Body of pancreas (tissue), 4 donors: ENCODE measurements around the gene ADARB1. TPM values are rescaled to one million over a fixed set of nuclear protein-coding genes. Genes with fewer than 3 reads are reported as not detected.

Experiments
- ATAC-seq: fragments of 150-250 bp; one replicate; pipeline ENCODE4 v1.9.1; 2016
- DNase-seq, 4 donors: peaks; one replicate each; pipeline ENCODE4 v3.0.0-alpha.2; 2019
- H3K27ac ChIP-seq, 4 donors: fragments of 200-600 bp; sonication (generic); 1 replicate in 3 of 4; 2 replicates in 1 of 4; pipeline versions ENCODE4 v1.5.1 to v1.6.1; 2016 to 2019; ENCODE audit warnings: mild to moderate bottlenecking in 1 of 4, mixed read lengths in 1 of 4, moderate library complexity in 1 of 4
- H3K27me3 ChIP-seq, 2 donors: fragments of 200-600 bp; sonication (generic); one replicate each; pipeline ENCODE4 v1.6.0; 2016; ENCODE audit warnings: mild to moderate bottlenecking in 1 of 2
- H3K36me3 ChIP-seq, 2 donors: fragments of 200-600 bp; sonication (generic); replicated peaks in 1 of 2; 2 replicates each; pipeline ENCODE4 v1.5.1; 2016; ENCODE audit warnings: low read depth in 2 of 2; ENCODE audit not compliant: insufficient read depth in 1 of 2
- H3K4me1 ChIP-seq: fragments of 200-600 bp; sonication (generic); one replicate; pipeline ENCODE4 v1.6.0; 2016
- H3K4me3 ChIP-seq, 2 donors: fragments of 200-600 bp; sonication (generic); 1 replicate in 1 of 2; 2 replicates in 1 of 2; pipeline ENCODE4 v1.5.1; 2016 to 2019
- H3K9me3 ChIP-seq, 3 donors: fragments of 200-600 bp; sonication (generic); 1 replicate in 2 of 3; 2 replicates in 1 of 3; pipeline ENCODE4 v1.5.1; 2016
- CTCF ChIP-seq, 7 experiments: fragments of 450-650 bp in 4 of 7; fragments of 200-600 bp in 3 of 7; sonication (generic) in 3 of 7; IDR thresholded peaks; one replicate each; pipeline ENCODE4 v1.5.1; 2016 to 2019; ENCODE audit warnings: antibody characterized with exemption in 7 of 7
- POLR2A ChIP-seq, 3 donors: fragments of 450-650 bp; IDR thresholded peaks; one replicate each; pipeline ENCODE4 v1.6.1; 2016; ENCODE audit warnings: antibody characterized with exemption in 3 of 3, mild to moderate bottlenecking in 2 of 3
- WGBS, 2 donors: methylation state at CpG; one replicate each; pipeline ENCODE4 v1.1.5; 2017; 5-methylcytosine and 5-hydroxymethylcytosine counted together
- intact Hi-C: fragments of 100-400 bp; cut with DNase I; formaldehyde crosslinking; loops from one replicate; pipeline ENCODE4 v1.15.1; 2023
- total RNA-seq, 2 donors: library from RNA; depleted of rRNA; stranded (reverse); fragments of >200 nt; gene quantifications; one replicate each; pipeline ENCODE4 v1.1.0, GENCODE V29; 2016

The ADARB1 gene
- total RNA-seq, 2 donors from 2014 or later, result 11.4 to 11.5 TPM

GRCh38 chr21:45259206-45259840, 184.9 kb downstream of the ADARB1 start:
- WGBS, 2 donors, result 61 to 67% methylated on average over 17 of the region's 17 CpGs
- Histone ChIP-seq H3K27me3 (peaks cover 0 to 6% of the 10 kb centered on the region in 2 donors), H3K36me3 (peaks cover 0 to 3% of the 10 kb centered on the region in 2 donors), H3K27ac (no peak overlapping the region), H3K4me3 (no peak overlapping the region), H3K4me1 (no peaks in the 10 kb centered on the region), H3K9me3 (no peaks in the 10 kb centered on the region)
- ATAC-seq, result no peak
- TF ChIP-seq POLR2A (IDR thresholded peaks at IDR 0.05) (no peak), CTCF (IDR thresholded peaks at IDR 0.05) (no peak)
- intact Hi-C loops, result no loop called here
- no peak for DNase-seq

- Histone ChIP-seq H3K36me3 (peaks cover 0 to 9% of the 10 kb centered on the region in 2 donors), H3K9me3 (no peaks in the 10 kb centered on the region), H3K4me3 (no peak overlapping the region), H3K27ac (no peak overlapping the region), H3K27me3 (no peaks in the 10 kb centered on the region), H3K4me1 (no peaks in the 10 kb centered on the region)
- ATAC-seq, result no peak
- no peak for TF ChIP-seq POLR2A (IDR thresholded peaks at IDR 0.05)
- TF ChIP-seq CTCF (IDR thresholded peaks at IDR 0.05), result no peak
- no peak for DNase-seq
- WGBS, 2 donors, result 73 to 76% methylated on average over 5 of the region's 5 CpGs
- intact Hi-C loops, result no loop called here
Measured at GRCh38 chr21:45260191-45260825, 185.9 kb downstream of the ADARB1 start.

- H3K27ac ChIP-seq, result no peak overlapping the region
- 87 to 88% methylated on average over 10 of the region's 10 CpGs for WGBS, 2 donors
- H3K36me3 ChIP-seq, result peaks cover 4 to 16% of the 10 kb centered on the region in 2 donors
- no peak for TF ChIP-seq CTCF (IDR thresholded peaks at IDR 0.05)
- TF ChIP-seq POLR2A (IDR thresholded peaks at IDR 0.05), result no peak
- ATAC-seq (no peak), DNase-seq (no peak)
- no peaks in the 10 kb centered on the region for H3K27me3 ChIP-seq
- intact Hi-C loops, result no loop called here
- no peak overlapping the region for H3K4me3 ChIP-seq
- no peaks in the 10 kb centered on the region for H3K9me3 ChIP-seq
- H3K4me1 ChIP-seq, result no peaks in the 10 kb centered on the region
Measured at GRCh38 chr21:45261093-45261492, 186.7 kb downstream of the ADARB1 start.

- Histone ChIP-seq H3K27me3 (no peaks in the 10 kb centered on the region), H3K36me3 (peaks cover 7 to 21% of the 10 kb centered on the region in 2 donors), H3K4me1 (no peaks in the 10 kb centered on the region), H3K4me3 (no peak overlapping the region), H3K9me3 (no peaks in the 10 kb centered on the region), H3K27ac (no peak overlapping the region)
- TF ChIP-seq CTCF (IDR thresholded peaks at IDR 0.05) (no peak), POLR2A (IDR thresholded peaks at IDR 0.05) (no peak)
- intact Hi-C loops, result no loop called here
- WGBS, 2 donors, result 88 to 89% methylated on average over 7 of the region's 7 CpGs
- DNase-seq (no peak), ATAC-seq (no peak)
Measured at GRCh38 chr21:45262041-45262581, 187.7 kb downstream of the ADARB1 start.
